GM19043 (cell line): ENCODE data around the gene OR10S1.
"Not testable (repeated sequence)": the region's sequence is repeated elsewhere in the genome, so short reads cannot be mapped to it uniquely, and the experiment has no call there.

Experiments
- ATAC-seq: cut with Tn5 transposase; IDR thresholded peaks from one replicate; pipeline ENCODE4 v1.9.1; 2021; ENCODE audit warnings: low read depth; ENCODE audit not compliant: unreplicated experiment

OR10S1 gene, protein sequence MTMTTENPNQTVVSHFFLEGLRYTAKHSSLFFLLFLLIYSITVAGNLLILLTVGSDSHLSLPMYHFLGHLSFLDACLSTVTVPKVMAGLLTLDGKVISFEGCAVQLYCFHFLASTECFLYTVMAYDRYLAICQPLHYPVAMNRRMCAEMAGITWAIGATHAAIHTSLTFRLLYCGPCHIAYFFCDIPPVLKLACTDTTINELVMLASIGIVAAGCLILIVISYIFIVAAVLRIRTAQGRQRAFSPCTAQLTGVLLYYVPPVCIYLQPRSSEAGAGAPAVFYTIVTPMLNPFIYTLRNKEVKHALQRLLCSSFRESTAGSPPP

DNA sequence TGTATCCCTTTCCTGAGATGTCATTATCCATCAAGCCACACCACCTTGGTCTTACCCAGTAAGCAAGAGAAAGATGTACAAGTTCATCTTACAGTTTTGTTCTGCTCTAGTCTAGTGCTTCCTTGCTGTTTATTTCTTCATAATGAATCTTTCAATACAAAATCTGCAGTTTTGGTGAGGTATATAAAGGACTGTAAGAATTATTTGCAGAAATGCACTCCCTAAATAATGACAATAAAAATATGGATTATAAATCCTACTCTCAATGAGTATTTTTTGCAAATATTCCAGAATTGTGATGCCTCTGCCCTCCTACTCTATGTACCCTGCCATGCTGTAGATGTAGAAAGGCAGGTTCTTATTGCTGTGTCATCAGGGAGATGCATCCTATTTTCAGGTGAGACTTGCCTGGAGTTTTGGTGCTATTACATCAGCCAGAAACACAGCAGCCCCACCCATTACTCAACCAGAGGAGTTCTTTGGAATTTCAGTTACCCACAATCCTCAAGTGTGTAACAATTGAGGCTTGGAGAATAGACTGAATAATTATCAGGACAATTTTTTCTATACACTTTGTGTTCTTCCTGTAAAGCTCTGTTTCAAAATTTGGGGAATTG lies at the start of gene OR10S1:
Gene OR10S1 (minus strand): TSS at position 51 of the 617 bp plus-strand sequence. CDS start 117 bp downstream, outside the sequence.
- ATAC-seq: no peak

DNA sequence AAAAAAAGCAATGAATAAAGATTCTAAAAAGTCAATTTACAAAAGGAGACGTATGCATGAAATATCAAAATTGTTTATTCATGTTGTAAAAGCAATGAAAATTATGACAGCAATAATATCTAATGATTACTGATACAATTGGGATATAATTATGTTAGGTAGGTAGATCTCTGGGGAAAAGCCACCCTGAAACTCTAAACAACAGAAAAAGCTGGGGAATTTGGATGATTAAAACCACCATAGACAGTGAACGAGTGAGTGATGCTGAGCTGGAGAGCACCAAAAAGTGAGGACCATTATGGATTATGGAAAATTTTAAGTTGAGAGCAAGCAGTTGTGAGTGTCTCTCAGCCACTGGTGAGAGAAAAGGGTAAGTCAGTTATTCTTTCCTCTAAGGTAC lies 48.9 kb upstream of the OR10S1 start, which contains the start of gene OR10G8:
Gene OR10G8 (plus strand): TSS at position 301 of the 400 bp plus-strand sequence. CDS start 2,825 bp downstream, outside the sequence.
- no peak for ATAC-seq

DNA sequence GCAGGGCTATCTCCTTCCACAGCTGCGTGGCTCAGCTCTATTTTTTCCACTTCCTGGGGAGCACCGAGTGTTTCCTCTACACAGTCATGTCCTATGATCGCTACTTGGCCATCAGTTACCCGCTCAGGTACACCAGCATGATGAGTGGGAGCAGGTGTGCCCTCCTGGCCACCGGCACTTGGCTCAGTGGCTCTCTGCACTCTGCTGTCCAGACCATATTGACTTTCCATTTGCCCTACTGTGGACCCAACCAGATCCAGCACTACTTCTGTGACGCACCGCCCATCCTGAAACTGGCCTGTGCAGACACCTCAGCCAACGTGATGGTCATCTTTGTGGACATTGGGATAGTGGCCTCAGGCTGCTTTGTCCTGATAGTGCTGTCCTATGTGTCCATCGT lies 38.3 kb upstream of the OR10S1 start:
- not testable (repeated sequence) for ATAC-seq

DNA sequence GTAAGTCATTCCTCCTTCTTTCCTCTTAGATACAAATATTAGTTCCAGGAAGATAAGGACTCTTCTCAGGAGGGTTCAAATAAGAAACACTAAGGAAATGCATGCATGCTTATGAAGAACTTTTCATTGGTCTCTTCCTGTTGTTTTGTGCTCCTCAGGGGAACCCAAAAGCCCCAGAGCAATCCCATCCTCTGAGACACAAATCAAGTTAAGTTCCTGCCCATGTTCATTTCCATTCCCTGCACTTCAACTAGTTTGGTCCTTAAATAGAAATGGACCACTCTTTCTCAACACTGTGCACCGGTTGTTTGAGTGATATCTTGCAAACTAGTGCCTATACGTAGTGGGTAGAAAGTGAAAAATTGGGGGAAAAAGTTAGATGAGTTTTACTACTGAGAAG lies 35.1 kb upstream of the OR10S1 start, which contains the start of gene OR10G4:
Gene OR10G4 (plus strand): TSS at position 301 of the 400 bp plus-strand sequence. CDS start 2,578 bp downstream, outside the sequence.
- ATAC-seq: no peak

DNA sequence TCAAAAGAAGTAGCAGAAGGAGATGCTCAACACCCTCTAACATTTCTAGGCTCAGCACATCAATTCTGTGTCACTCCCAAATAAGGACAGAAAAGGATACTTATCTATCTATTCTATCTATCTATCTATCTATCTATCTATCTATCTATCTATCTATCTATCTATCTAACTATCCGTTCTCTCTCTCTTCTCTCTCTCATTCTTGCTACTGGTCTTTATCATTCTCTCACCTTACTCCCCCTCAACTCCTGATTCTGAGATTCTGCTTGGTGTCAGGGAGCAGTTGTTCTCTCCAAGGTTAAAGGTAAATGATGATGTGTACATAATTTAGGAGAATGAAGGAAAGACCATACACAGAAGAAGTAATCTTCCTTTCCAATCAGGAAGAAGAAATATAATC lies 17.5 kb upstream of the OR10S1 start, which contains the start of gene OR10G6:
Gene OR10G6 (minus strand): TSS at position 43 of the 400 bp plus-strand sequence. CDS start 0 bp downstream, at position 43.
- no peak for ATAC-seq

GRCh38 chr11:123979311-123979710 lies 1.7 kb upstream of the OR10S1 start:
- no peak for ATAC-seq

DNA sequence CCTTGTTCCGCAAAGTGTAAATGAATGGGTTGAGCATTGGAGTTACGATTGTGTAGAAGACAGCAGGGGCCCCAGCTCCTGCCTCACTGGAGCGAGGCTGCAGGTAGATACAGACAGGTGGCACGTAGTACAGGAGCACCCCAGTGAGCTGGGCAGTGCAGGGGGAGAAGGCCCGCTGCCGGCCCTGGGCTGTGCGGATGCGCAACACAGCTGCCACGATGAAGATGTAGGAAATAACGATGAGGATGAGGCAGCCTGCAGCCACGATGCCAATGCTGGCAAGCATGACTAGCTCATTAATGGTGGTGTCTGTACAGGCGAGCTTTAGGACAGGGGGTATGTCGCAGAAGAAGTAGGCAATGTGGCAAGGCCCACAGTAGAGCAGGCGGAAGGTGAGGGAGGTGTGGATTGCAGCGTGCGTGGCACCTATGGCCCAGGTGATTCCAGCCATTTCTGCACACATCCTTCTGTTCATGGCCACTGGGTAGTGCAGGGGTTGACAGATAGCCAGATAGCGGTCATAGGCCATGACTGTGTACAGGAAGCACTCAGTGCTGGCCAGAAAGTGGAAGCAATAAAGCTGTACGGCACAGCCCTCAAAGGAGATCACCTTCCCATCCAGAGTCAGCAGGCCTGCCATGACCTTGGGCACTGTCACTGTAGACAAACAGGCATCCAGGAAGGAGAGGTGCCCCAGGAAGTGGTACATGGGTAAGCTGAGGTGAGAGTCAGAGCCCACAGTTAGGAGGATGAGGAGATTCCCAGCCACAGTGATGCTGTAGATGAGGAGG lies 616 bp downstream of the OR10S1 start:
- ATAC-seq: no peak

GRCh38 chr11:123973816-123974215 lies 3.8 kb downstream of the OR10S1 start:
- no peak for ATAC-seq

DNA sequence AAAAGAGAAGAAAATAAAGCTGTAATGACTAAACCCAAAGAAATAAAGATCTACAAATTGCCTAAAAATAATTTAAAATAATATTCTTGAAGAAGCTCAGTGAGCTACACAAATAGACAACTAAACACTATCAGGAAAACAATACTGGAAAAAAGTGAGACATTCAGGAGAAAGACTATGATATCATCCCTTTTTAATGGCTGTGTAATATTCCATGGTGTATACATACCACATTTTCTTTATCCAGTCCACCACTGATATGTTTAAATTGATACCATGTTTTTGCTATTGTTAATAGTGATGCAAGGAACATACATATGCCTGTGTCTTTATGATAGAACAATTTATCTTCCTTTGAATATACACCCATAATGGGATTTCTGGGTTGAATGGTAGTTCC lies 20.8 kb downstream of the OR10S1 start:
- ATAC-seq: no peak

DNA sequence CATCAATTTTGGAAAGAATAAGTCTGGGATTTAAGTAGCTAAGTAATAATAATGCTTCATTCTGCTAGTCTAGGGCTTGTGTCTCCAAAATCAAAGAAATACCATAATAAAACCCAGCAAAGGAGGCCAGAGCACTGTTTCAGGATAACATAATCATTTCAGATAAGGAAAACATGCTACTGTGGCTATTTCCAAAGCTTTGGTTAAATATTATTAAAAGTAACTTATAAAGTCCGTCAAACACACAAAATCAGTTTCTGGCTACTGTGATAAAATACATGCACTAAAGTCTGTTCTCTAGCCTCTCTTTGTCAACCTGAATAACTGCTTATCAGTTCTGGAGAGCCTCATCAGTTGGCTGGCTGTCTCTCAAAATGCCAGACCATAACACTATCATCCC lies 32.4 kb downstream of the OR10S1 start:
- ATAC-seq: no peak

DNA sequence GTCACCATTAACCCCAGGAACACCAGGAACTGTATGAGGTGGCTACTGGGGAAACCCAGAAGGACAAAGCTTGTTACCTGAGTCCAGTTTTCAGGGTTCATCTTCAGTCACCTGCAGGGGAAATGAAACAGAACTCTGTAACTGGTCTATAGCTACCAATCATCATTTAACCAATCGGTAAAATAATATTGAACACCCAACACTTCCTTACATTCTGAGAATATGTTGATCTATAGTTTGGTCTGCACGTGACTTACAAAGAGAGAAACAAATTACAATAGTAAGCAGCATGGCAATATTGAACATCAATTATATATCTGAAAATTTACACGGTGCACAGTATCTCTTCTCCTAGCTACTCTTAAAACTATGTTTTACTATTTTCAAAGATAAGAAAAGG lies 33.8 kb downstream of the OR10S1 start, which contains the start of gene OR6T1:
Gene OR6T1 (minus strand): TSS at position 101 of the 400 bp plus-strand sequence. CDS start 0 bp downstream, at position 101.
- no peak for ATAC-seq

- ATAC-seq: no peak
Observed at GRCh38 chr11:123942413-123942812, 35.2 kb downstream of the OR10S1 start.

GRCh38 chr11:123939317-123939716 lies 38.3 kb downstream of the OR10S1 start, which contains the start of gene OR4D5:
Gene OR4D5, plus strand, starts transcription at chr11:123939617. Its CDS starts 0 bp downstream, at chr11:123939617.
- ATAC-seq: no peak
